HG02678 (cell line): ENCODE measurements around the gene KLRG1.

ENCODE experiments used
- ATAC-seq: cut with Tn5 transposase; IDR thresholded peaks from one replicate; pipeline ENCODE4 v1.9.1; 2021; ENCODE audit warnings: mild to moderate bottlenecking, moderate library complexity; ENCODE audit not compliant: unreplicated experiment

Gene KLRG1

DNA sequence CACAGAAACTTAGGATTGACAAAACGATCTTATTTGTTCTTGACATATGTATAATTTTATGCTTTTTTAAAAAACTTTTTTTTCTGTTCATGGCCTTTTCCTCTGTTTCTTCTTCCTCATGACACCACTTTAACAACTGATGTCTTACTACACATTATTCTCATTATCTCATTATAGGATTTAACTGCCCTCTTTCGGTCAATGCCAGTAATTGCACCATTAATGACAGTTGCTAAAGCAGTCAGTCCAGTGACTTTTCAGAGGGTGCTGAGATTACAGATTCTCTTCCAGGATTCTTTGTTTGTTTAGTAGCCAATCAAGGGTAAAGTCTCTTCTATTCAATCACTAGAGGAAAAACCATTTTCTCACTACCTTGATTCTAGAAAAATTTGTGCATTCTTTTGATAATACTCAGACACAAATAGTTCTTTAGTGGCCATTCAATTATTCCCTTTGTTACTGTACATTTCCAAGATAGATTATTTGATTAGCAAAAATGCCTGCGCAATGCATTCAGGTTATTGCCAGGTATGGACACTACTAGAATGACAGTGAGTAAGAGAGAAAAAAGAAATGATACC lies 50.1 kb downstream of the KLRG1 start:
- ATAC-seq: no peak

DNA sequence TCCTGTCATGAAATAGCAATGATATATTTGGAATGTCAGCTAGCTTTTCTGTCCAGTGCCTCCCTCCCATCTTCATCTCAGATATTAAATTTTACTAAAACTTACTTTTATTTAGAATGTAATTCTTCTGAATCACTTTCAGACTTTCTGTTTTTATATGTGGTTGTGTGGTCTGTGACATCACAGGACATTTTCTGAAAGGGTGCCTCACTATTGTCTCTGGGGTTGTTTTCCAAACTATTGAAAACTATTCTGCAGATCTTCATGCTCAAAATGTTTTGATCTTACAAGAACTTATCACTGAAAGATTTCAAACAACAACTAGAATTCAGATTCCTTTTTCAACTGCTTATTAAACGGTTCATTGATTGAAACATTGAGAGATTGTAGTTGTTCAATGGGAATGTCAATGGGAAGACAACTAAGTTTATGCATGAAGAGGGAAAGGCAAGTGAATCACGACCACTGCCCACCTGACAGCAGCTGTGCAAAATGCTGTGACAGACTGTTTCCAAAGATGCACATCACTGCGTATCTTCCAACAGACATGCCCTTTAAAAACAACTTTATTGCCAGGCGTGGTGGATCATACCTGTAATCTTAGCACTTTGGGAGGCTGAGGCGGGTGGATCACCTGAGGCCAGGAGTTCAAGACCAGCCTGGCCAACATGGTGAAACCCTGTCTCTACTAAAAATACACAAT lies 51.3 kb downstream of the KLRG1 start:
- ATAC-seq: no peak

DNA sequence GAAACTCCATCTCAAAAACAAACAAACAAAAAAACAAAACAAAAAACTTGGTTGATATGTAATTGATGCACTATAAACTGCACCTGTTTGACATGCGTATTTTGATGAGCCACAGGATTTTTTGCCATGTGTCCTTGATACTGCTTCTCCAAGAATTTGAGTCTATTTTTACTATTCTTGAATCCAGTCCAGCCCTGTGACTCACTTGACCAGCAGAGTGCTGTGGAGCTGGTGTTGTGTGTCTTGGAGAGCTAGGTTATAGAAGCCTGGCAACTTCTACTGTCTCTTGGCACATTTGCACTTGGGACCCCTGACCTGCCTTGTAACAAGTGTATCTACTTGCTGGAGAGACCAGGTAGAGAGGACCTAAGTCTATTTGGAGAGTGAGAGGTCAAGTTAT lies 52.0 kb downstream of the KLRG1 start:
- no peak for ATAC-seq

- no peak for ATAC-seq
Observed at GRCh38 chr12:9043766-9044165, 54.4 kb downstream of the KLRG1 start.

DNA sequence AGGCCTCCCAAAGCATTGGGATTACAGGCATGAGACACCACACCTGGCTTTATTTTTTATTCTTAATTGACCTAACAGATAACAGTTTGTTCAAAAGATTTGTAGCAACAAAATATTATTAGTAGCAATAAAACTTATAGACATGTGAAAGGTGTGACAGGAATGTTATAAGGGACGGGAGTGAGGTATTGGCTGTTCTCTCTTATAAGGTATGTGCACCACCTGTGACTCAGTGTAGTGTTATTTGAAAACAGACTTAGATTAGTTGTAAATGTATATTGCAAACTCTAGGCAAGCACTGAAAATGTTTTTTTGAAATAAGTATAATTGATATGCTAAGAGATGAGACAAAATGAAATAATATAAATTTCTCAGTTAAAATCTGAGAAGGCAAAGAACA lies 57.8 kb downstream of the KLRG1 start:
- ATAC-seq: no peak

- no peak for ATAC-seq
Observed at GRCh38 chr12:9048930-9049329, 59.6 kb downstream of the KLRG1 start.

- ATAC-seq: no peak
Observed at GRCh38 chr12:9049520-9050133, 60.3 kb downstream of the KLRG1 start.

- no peak for ATAC-seq
Observed at GRCh38 chr12:9050521-9051157, 61.3 kb downstream of the KLRG1 start.

DNA sequence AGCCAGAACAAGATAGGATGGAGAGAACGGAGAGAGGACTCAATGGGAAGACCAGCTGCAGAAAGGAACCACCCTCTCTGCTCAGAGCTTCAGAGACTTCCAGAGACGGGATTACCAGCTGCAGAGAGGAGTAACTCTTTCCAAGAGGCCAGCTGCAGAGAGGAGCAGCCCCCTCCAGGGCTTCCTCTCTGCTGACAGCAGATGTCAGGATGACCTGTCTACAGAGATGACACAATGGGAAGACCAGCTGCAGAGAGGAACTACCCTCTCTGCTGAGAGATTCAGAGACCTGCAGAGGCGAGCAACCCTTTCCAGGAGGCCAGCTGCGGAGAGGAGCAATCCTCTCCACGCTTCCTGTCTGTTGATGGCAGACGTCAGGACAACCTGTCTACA lies 61.8 kb downstream of the KLRG1 start:
- no peak for ATAC-seq

DNA sequence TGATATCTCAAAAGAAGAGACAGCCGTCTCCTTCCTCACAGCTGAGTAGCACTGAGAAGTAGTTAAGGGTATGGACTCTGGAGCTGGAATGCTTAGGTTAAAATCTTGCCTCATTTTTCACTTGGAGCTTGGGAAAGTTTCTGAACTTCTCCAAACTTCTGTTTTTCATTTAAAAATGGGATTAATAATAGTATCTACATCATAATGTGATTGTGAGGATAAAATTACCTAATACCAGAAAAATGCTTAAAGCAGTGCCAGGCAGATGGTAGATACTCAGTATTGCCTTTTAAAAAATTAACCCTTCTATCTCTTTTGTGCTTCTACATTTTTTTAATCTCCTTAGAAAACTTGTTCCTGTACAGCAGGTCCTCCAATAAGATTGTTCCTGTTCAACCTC lies 63.3 kb downstream of the KLRG1 start:
- no peak for ATAC-seq
